GM23338 (cell line): ENCODE data around the gene NSL1. TPM values are rescaled to one million over a fixed set of nuclear protein-coding genes. Genes with fewer than 3 reads are reported as not detected.

ENCODE experiments used
- ATAC-seq: fragments of 200-7000 bp; cut with Tn5 transposase; 3 replicates; pipeline ENCODE4 v1.9.1; 2020
- DNase-seq: peaks from one replicate; pipeline ENCODE4 v3.0.0-alpha.2; 2015; ENCODE audit warnings: low spot score
- H2AFZ ChIP-seq: fragments of 200-600 bp; sonication (generic); 2 replicates; pipeline ENCODE4 v1.8.0; 2016; ENCODE audit warnings: antibody characterized with exemption, mild to moderate bottlenecking, moderate library complexity
- H3F3A ChIP-seq: fragments of 200-600 bp; sonication (generic); replicated peaks from 2 replicates; pipeline ENCODE4 v1.8.0; 2017; ENCODE audit warnings: antibody characterized with exemption, mixed run types, low read depth
- H3K27ac ChIP-seq: fragments of 200-600 bp; sonication (generic); 2 replicates; pipeline ENCODE4 v1.6.1; 2016; ENCODE audit warnings: low read depth
- H3K27me3 ChIP-seq: fragments of 200-600 bp; sonication (generic); 2 replicates; pipeline ENCODE4 v1.8.0; 2016; ENCODE audit warnings: mild to moderate bottlenecking, mixed run types, moderate library complexity; ENCODE audit not compliant: insufficient read depth
- H3K36me3 ChIP-seq: fragments of 200-600 bp; sonication (generic); 2 replicates; pipeline ENCODE4 v1.8.0; 2016; ENCODE audit warnings: mild to moderate bottlenecking; ENCODE audit not compliant: insufficient read depth
- H3K4me1 ChIP-seq: fragments of 200-600 bp; sonication (generic); 2 replicates; pipeline ENCODE4 v1.8.0; 2016; ENCODE audit warnings: mild to moderate bottlenecking, moderate library complexity; ENCODE audit not compliant: insufficient read depth
- H3K4me2 ChIP-seq: fragments of 200-600 bp; sonication (generic); 2 replicates; pipeline ENCODE4 v1.7.1; 2017; ENCODE audit warnings: mixed run types
- H3K4me3 ChIP-seq: fragments of 200-600 bp; sonication (generic); 2 replicates; pipeline ENCODE4 v1.6.1; 2016; ENCODE audit warnings: mixed run types
- H3K79me2 ChIP-seq: fragments of 200-600 bp; sonication (generic); replicated peaks from 2 replicates; pipeline ENCODE4 v1.8.0; 2017; ENCODE audit warnings: mild to moderate bottlenecking; ENCODE audit not compliant: insufficient read depth
- H3K9me2 ChIP-seq: fragments of 200-600 bp; sonication (generic); 2 replicates; pipeline ENCODE4 v1.8.0; 2017; ENCODE audit not compliant: insufficient read depth
- H4K20me1 ChIP-seq: fragments of 200-600 bp; sonication (generic); replicated peaks from 2 replicates; pipeline ENCODE4 v1.8.0; 2017; ENCODE audit warnings: mild to moderate bottlenecking; ENCODE audit not compliant: insufficient read depth
- H3K27ac Mint-ChIP-seq: 2 replicates; pipeline ENCODE4 v1.8.0; 2020; ENCODE audit warnings: inconsistent platforms, mild to moderate bottlenecking, moderate library complexity, mixed read lengths
- H3K27me3 Mint-ChIP-seq: 3 replicates; pipeline ENCODE4 v1.8.0; 2022; ENCODE audit warnings: low read depth, mild to moderate bottlenecking, moderate library complexity, mixed read lengths, inconsistent platforms; ENCODE audit not compliant: insufficient read depth, poor library complexity
- H3K36me3 Mint-ChIP-seq: 3 replicates; pipeline ENCODE4 v1.8.0; 2021; ENCODE audit warnings: low read depth, mild to moderate bottlenecking, inconsistent platforms, moderate library complexity, mixed read lengths
- H3K4me1 Mint-ChIP-seq: 3 replicates; pipeline ENCODE4 v1.8.0; 2020; ENCODE audit warnings: mild to moderate bottlenecking, inconsistent platforms, mixed read lengths
- H3K4me3 Mint-ChIP-seq: 3 replicates; pipeline ENCODE4 v1.8.0; 2021; ENCODE audit warnings: moderate library complexity, mild to moderate bottlenecking, inconsistent platforms, mixed read lengths
- H3K9me3 Mint-ChIP-seq: 3 replicates; pipeline ENCODE4 v1.8.0; 2020; ENCODE audit warnings: moderate library complexity, mild to moderate bottlenecking, inconsistent platforms, mixed read lengths
- EZH2 ChIP-seq: fragments of 200-600 bp; sonication (generic); IDR thresholded peaks from one replicate; pipeline ENCODE4 v1.8.0; 2017; ENCODE audit warnings: antibody characterized with exemption, mild to moderate bottlenecking, low read depth; ENCODE audit not compliant: unreplicated experiment
- EZH2phosphoT487 ChIP-seq: fragments of 200-600 bp; sonication (generic); IDR thresholded peaks from one replicate; pipeline ENCODE4 v1.8.1; 2018; ENCODE audit warnings: antibody characterized with exemption; ENCODE audit not compliant: unreplicated experiment
- JUNB ChIP-seq: IDR thresholded peaks from one replicate; pipeline ENCODE4 v1.6.1; 2016; ENCODE audit warnings: antibody characterized with exemption; ENCODE audit not compliant: unreplicated experiment
- POLR2AphosphoS5 ChIP-seq: IDR thresholded peaks from 2 replicates; pipeline ENCODE4 v1.6.1; 2016; ENCODE audit warnings: antibody characterized with exemption, low read depth
- ZNF331 ChIP-seq: fragments of 250-450 bp; sonication (Bioruptor Pico); IDR thresholded peaks from 2 replicates; pipeline ENCODE4 v1.5.0; 2020; ENCODE audit warnings: low read depth, mild to moderate bottlenecking, moderate library complexity
- polyA plus RNA-seq: library from polyadenylated mRNA; unstranded; fragments of >200 nt; fragmentation: Nextera tagmentation; extraction: Ambion mirVana; gene quantifications from 2 replicates; pipeline ENCODE4 v1.2.1, GENCODE V29; 2016
- total RNA-seq: library from RNA; depleted of rRNA; stranded (reverse); fragments of >200 nt; shearing (Covaris generic); gene quantifications from 2 replicates; pipeline ENCODE4 v1.2.3, GENCODE V29; 2014
- TF ChIP-seq, protein P1 (sequence below): fragments of 250-450 bp; sonication (Bioruptor Pico); IDR thresholded peaks from 2 replicates; pipeline ENCODE4 v1.5.0; 2020; ENCODE audit warnings: mild to moderate bottlenecking, moderate library complexity
- TF ChIP-seq, protein P2 (sequence below), 2 experiments: fragments of 200-600 bp in 1 of 2; sonication (generic) in 1 of 2; conservative IDR thresholded peaks; 2 replicates each; pipeline versions ENCODE4 v1.5.1 to v1.6.1; 2016 to 2017; ENCODE audit warnings: antibody characterized with exemption in 2 of 2, low read depth in 2 of 2, mild to moderate bottlenecking in 2 of 2, moderate library complexity in 1 of 2

NSL1 gene
- total and polyA plus RNA-seq, 2 experiments from 2014 or later, result 96.8 to 102 TPM

DNA sequence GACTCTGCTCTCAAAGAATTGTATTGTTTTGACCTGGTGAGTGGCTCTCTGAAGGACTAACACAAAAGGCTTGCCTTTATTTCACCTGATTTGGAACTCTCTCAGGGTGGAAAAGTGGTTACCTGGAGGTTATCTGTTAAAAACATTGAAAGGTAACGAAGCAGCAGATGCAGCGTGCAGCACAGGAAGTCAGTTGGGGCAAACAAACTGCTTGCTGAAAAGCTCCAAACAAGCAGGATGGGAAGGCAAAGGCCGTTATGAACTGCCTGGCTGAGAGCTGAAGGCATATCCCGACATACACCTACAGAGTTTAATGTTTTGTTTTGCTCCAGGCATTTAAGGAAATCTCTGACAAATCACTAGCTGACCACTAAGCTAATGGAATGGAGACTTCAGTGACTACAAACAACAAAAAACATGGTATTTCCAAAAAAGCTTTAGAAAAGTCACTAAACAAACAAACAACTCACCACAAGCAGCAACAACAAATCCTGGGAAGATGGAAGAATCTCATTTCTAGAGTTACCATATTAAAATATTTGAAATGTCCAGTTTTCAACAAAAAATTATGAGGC is 47.6 kb downstream of the NSL1 start (continued):
- TF ChIP-seq, protein P1, sequence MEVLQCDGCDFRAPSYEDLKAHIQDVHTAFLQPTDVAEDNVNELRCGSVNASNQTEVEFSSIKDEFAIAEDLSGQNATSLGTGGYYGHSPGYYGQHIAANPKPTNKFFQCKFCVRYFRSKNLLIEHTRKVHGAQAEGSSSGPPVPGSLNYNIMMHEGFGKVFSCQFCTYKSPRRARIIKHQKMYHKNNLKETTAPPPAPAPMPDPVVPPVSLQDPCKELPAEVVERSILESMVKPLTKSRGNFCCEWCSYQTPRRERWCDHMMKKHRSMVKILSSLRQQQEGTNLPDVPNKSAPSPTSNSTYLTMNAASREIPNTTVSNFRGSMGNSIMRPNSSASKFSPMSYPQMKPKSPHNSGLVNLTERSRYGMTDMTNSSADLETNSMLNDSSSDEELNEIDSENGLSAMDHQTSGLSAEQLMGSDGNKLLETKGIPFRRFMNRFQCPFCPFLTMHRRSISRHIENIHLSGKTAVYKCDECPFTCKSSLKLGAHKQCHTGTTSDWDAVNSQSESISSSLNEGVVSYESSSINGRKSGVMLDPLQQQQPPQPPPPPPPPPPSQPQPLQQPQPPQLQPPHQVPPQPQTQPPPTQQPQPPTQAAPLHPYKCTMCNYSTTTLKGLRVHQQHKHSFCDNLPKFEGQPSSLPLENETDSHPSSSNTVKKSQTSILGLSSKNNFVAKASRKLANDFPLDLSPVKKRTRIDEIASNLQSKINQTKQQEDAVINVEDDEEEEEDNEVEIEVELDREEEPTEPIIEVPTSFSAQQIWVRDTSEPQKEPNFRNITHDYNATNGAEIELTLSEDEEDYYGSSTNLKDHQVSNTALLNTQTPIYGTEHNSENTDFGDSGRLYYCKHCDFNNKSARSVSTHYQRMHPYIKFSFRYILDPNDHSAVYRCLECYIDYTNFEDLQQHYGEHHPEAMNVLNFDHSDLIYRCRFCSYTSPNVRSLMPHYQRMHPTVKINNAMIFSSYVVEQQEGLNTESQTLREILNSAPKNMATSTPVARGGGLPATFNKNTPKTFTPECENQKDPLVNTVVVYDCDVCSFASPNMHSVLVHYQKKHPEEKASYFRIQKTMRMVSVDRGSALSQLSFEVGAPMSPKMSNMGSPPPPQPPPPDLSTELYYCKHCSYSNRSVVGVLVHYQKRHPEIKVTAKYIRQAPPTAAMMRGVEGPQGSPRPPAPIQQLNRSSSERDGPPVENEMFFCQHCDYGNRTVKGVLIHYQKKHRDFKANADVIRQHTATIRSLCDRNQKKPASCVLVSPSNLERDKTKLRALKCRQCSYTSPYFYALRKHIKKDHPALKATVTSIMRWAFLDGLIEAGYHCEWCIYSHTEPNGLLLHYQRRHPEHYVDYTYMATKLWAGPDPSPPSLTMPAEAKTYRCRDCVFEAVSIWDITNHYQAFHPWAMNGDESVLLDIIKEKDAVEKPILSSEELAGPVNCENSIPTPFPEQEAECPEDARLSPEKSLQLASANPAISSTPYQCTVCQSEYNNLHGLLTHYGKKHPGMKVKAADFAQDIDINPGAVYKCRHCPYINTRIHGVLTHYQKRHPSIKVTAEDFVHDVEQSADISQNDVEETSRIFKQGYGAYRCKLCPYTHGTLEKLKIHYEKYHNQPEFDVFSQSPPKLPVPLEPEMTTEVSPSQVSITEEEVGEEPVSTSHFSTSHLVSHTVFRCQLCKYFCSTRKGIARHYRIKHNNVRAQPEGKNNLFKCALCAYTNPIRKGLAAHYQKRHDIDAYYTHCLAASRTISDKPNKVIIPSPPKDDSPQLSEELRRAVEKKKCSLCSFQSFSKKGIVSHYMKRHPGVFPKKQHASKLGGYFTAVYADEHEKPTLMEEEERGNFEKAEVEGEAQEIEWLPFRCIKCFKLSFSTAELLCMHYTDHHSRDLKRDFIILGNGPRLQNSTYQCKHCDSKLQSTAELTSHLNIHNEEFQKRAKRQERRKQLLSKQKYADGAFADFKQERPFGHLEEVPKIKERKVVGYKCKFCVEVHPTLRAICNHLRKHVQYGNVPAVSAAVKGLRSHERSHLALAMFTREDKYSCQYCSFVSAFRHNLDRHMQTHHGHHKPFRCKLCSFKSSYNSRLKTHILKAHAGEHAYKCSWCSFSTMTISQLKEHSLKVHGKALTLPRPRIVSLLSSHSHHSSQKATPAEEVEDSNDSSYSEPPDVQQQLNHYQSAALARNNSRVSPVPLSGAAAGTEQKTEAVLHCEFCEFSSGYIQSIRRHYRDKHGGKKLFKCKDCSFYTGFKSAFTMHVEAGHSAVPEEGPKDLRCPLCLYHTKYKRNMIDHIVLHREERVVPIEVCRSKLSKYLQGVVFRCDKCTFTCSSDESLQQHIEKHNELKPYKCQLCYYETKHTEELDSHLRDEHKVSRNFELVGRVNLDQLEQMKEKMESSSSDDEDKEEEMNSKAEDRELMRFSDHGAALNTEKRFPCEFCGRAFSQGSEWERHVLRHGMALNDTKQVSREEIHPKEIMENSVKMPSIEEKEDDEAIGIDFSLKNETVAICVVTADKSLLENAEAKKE, result no peak
- TF ChIP-seq EZH2phosphoT487 (no peak), POLR2AphosphoS5 (no peak)

DNA sequence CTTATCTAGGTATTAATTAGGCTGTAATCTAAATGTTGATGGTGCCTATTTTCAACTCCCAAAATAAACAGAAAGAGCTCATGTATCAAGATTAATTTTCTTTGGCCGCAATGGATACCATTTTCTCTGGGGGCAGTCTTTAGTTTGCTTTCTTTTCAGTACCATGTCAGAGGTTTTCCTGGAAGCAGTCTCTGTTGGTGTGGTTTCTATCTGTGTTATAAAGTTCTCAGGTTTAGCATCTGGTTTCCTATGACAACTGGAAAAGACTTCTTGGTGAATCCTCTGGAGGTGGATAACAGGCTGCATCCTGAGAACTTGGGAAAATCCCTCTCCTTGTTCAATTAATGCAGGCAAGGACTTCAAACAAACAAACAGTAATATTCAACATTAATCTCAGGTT is 53.2 kb downstream of the NSL1 start:
- Histone ChIP-seq H3K27ac (no peak overlapping the region), H4K20me1 (peaks cover 8% of the 10 kb centered on the region), H3K27me3 (no peaks in the 10 kb centered on the region), H3K4me2 (no peak overlapping the region), H3K4me3 (no peak overlapping the region), H2AFZ (no peak overlapping the region), H3K36me3 (no peaks in the 10 kb centered on the region), H3K4me1 (no peaks in the 10 kb centered on the region), H3F3A (no peaks in the 10 kb centered on the region), H3K79me2 (peaks cover 9% of the 10 kb centered on the region; the same call in 1 of the 2 replicates), H3K9me2 (no peaks in the 10 kb centered on the region)
- no peak overlapping the region; the same call in 1 of the 2 replicates for H3K27ac Mint-ChIP-seq
- no peaks in the 10 kb centered on the region for H3K4me1 Mint-ChIP-seq
- no peaks in the 10 kb centered on the region for H3K9me3 Mint-ChIP-seq
- no peak for ATAC-seq
- no peak for DNase-seq
- H3K27me3 Mint-ChIP-seq, result no peaks in the 10 kb centered on the region
- H3K4me3 Mint-ChIP-seq, result no peak overlapping the region
- TF ChIP-seq ZNF331 (CRISPR knock-in tag) (no peak), JUNB (no peak), EZH2 (no peak)
- TF ChIP-seq, protein P1, result no peak
- TF ChIP-seq, protein P2, sequence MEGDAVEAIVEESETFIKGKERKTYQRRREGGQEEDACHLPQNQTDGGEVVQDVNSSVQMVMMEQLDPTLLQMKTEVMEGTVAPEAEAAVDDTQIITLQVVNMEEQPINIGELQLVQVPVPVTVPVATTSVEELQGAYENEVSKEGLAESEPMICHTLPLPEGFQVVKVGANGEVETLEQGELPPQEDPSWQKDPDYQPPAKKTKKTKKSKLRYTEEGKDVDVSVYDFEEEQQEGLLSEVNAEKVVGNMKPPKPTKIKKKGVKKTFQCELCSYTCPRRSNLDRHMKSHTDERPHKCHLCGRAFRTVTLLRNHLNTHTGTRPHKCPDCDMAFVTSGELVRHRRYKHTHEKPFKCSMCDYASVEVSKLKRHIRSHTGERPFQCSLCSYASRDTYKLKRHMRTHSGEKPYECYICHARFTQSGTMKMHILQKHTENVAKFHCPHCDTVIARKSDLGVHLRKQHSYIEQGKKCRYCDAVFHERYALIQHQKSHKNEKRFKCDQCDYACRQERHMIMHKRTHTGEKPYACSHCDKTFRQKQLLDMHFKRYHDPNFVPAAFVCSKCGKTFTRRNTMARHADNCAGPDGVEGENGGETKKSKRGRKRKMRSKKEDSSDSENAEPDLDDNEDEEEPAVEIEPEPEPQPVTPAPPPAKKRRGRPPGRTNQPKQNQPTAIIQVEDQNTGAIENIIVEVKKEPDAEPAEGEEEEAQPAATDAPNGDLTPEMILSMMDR (conservative IDR thresholded peaks at IDR 0.05; ENCODE audit: low read depth in 2 of 2), result no peak
- H3K36me3 Mint-ChIP-seq, result peaks cover 16% of the 10 kb centered on the region
